HG02870 (cell line): Measurements from ENCODE around the gene EEF2.
"Not testable (repeated sequence)": the region's sequence is repeated elsewhere in the genome, so short reads cannot be mapped to it uniquely, and the experiment has no call there.

Experiments
- ATAC-seq: cut with Tn5 transposase; IDR thresholded peaks from one replicate; pipeline ENCODE4 v1.9.1; 2021; ENCODE audit warnings: mild to moderate bottlenecking, moderate library complexity; ENCODE audit not compliant: unreplicated experiment

EEF2 gene

DNA sequence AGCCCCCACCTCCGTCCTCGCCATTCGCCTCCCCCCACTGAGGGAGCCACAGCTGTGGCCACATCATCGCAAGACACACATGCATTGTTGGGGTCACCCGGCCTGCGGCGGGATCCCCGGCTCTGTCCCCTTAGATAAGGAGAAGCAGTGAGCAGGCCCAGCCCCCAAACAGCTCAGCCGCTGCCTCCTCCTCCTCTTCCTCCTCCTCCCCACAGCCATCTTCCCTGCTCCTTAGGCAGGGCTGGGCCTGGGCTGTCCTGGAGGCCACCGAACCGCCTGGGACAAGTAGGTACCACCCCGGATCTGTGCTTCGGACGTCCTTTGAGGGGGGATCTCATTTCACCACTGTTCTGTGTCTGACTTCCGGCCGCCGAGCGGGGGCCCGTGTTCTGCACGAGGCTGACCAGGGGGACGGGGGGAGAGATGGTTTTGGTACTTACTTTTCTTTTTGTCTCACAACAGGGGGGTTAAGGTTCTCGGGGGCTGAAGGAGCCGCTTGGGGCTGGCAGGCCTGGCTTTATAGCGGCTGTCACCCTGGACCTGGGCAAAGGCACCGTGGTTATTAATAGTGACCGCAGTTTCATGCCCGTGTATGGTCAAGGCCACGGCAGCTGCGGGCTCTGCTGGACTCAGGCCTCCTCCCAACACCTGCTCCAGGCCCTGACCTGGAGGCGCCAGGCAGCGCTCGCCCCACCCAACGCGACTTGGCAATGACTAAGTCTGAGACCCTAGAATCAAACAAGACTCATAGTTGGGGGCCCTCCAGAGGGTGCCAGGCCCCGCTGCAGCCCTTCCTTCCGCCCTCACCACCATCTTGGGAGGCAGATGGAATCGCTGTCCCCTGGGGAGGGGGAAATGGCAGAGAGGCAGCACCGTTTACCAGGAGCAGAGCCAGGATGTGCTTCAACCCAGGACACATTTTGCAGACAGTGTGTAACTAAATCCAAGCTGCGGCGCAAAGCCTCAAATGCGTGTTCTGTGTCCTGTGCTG, 34.1 kb downstream of the EEF2 start:
- no peak for ATAC-seq

DNA sequence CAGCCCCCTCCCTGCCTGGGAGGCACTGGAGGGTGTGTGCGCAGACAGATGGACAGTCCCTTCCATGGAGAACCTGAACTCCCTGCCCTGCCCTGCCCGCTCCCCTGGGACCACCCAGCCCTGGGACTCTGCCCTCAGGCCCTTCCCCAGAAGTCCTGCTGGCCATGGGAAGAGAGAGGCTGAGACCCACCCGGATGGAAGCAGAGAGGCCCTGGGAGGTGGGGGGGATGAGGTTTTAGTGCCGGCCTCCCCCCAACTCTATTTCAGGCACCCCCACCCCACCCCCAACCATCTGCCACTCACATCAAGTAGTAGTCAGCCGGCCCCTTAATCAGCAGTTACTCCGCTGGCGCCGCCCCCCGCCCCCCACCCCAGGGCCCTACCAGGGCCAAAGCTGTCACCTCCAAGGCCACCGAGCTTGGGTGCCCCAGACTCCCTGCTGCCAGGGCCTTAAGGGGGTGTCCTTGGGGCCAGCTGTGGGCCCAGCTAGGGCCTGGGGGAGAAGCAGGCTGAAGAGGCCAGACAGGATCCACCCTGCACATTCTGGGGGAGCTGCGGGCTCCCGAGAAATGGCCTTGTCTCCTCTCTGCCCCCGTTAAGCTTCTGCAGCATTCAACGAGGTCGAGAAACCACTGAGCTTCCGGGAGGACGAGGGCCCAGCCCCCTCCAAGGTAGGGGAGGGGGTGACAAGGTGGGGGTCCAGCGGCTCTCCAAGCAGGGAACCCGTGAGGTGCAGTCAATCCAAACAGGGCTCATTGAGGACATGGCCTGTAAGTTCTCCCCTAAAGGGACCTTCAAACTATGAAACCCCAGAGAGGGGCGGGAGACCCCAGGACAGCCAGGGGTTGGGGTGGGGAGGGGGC, 35.0 kb downstream of the EEF2 start:
- ATAC-seq: no peak

DNA sequence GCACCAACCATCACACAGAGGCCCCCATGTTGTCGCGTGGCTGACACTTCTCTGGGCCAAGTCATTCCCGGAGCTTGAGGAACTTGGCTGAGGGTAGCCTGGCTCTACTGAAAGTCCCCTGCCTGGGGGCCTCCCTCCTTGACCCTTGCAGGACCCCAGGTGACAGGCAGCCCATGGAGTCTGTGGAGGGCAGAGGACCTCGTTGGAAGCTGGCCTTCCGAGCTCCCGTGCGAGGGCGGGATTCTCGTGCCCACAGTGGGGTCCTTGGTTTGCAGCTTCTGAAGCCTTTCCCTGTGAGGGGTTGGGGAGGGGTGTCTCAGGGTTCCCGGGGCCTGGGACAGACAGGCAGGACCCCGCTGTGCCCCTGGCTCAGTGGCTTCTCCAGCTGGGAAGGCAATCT, 36.0 kb downstream of the EEF2 start:
- ATAC-seq: no peak

DNA sequence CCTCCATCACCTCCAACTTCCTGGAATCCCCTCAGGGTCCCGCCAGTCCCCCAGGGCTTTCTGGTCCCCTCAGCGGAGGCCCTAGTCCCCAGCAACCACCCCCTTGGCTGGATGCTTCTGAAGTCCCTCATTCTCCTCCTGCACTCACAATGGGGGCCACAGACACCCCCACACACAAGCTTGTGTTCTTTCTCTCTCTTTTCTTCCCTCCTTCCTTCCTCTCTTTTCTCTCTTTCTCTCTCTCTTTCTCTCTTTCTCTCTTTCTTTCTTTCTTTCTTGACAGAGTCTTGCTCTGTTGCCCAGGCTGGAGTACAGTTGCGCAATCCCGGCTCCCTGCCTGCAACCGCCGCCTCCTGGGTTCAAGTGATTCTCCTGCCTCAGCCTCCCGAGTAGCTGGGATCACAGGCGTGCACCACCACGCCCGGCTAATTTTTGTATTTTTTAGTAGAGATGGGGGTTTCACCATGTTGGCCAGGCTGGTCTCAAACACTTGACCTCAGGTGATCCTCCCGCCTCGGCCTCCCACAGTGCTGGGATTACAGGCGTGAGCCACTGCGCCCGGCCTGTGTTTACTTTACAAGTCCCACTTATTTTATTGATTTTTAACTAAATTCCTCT, 37.8 kb downstream of the EEF2 start:
- not testable (repeated sequence) for ATAC-seq

DNA sequence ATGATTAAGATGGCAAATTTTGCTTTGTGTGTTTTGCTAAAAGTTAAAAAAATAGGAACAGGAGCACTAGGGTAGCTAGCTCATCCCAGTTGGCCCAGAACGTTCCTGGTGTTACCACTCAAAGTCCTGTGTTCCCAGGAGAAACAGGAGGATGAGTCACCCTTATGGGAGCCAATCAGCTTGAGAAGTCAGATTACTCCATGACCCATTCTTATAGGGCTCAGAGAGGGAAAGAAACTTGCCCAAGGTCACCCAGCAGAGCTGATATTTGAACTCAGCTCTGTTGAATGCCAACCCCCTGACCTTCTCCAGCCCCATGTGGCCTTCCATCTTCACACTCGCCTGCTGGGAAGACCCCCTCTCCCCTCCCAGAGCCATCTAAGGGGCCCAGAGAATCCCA, 39.4 kb downstream of the EEF2 start:
- no peak for ATAC-seq

DNA sequence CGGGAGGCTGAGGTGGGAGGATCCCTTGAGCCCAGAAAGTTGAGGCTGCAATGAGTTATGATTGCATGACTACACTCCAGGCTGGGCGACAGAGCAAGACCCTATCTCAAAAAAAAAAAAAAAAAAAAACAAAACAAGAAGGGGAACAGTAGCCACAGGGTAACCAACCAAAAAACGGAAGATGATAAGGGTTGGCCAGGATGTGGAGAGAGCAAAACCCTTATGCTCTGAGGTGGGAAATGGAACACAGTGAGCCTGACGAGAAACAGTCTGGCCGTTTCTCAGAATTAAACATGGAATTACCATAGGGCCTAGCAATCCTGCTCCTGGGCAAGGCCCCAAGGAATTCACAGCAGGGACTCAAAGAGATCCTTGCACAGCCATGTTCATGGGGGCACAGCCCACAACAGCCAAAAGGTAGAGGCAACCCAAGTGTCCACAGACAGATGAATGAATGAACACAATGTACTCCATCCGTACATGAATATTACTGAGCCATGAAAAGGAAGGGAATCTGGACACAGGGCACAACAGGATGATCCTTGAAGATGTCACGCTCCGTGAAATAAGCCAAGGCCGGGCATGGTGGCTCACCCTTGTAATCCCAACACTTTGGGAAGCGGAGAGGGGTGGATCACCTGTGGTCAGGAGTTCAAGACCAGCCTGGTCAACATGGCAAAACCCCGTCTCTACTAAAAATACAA, 41.1 kb downstream of the EEF2 start:
- no peak for ATAC-seq

DNA sequence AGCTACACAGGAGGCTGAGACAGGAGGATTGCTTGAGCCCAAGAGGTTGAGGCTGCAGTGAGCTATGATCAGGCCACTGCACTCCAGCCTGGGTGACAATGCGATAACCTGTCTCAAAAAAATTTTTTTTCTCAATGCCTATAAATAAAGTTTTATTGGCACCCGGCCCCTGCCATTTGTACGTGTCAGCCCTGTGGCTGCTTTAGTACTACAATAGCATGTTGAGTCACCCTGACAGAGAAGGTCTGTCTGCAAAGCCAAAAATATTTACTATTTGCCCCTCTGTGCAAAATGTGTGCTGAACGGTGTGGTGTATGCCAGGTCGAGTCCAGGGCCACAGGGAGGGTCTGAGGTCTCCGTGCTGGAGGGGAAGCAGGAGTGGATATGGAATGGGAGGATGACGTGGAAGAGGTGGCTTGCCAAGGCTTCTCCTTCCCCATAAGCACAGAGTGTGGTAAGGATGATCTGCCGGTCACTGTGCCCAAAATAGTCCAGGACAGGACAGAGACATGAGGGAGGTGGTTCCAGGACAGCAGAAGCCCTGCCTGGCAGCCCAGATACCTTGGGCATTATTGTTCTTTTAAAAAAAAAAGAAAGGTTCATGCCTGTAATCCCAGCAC, 42.4 kb downstream of the EEF2 start:
- ATAC-seq: no peak

DNA sequence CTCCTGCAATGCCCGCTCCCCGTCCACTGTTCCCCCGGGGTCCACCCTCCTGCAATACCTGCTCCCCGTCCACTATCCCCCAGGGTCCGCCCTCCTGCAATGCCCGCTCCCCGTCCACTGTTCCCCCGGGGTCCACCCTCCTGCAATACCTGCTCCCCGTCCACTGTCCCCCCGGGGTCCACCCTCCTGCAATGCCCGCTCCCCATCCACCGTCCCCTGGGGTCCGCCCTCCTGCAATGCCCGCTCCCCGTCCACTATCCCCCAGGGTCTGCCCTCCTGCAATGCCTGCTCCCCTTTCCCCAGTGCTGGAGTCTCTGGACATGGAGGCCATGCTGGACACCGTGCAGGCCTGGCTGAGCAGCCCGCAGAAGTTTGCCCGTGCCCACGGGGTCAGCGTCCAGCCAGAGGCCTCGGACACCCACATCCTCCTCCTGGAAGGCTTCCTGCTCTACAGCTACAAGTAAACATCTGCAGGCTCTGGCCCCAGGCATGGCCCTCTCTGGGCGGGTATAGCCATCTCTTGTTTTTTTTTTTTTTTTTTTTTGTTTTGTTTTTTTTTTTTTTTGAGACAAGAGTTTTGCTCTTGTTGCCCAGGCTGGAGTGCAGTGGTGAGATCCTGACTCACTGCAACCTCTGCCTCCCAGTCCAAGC, 46.8 kb downstream of the EEF2 start:
- ATAC-seq: not testable (repeated sequence)

DNA sequence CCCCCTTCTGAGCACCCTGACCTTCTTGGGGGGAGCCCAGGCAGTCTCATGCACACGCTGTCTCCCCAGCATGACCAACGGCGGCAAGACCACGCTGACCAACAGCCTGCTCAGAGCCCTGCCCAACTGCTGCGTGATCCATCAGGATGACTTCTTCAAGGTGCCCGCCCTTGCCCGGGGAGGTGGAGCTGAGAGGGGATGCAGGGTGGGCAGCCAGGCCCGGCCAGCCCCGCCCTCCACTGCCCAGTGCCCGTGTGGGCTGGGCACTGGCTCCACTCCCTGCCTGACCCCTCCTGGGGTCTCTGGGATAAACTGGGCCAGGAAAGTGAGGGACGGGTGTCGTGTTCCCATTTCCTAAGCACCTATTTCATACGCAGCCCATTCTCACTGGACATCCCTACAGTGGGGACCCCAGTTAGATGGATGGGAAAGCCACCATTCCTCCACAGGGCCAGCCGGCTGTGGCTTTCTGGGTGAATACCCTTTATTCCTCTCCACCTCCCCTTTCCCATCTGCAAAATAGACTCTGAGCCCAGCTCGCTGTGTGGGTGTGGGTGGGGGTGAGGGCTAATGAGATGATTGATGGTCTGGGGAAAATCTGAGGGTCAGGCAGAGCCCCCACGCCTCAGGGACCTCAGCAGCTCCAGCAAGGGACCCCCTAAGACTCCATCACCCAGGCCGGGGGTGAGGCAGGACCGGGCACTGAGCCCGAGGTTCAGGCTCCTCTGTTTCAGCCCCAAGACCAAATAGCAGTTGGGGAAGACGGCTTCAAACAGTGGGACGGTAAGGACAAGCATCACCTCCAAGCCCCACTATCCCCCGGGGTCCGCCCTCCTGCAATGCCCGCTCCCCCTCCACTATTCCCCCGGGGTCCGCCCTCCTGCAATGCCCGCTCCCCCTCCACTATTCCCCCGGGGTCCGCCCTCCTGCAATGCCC, 48.5 kb downstream of the EEF2 start:
- no peak for ATAC-seq

DNA sequence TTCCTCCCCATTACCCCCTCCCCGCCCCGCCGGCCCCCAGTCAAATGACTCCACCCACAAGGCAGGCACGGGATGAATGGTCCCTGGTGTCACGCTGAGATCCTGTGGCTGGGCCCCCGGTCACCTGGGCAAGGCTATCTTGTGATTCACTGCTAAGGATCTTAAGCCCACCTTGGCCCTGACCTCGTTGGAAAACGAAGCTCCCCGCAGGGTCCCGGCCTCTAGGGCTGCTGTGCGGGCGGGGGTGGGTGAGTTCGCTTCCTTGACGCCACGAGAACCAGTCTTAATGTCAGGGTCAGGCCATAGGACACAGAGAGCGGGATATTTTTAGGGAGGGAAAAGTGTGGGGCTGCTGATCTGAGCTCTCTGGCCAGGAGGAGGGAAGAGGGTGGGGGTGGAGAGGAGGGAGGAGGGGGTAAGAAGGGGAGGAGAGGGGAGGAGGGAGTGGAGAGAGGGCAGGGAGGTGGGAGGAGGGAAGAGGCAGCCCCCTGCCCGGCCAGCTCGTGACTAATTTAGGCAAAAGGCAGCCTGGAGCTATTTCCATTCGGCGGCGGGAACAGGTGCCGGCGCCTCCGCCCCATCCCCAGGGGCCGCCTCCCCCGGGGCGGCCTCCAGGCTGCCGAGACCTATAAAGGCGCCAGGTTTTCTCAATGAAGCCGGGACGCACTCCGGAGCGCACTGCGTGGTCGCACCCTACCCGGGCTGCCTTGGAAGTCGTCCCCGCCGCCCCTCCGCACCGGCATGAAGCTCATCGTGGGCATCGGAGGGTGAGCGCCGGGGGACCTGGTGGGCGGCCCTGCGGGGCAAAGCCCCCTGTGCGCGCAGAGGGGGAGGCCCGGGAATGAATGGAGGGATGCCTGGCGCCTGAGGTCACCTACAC, 52.1 kb downstream of the EEF2 start, which contains the start of gene NMRK2:
NMRK2 (plus strand) TSS at position 139 of the 880 bp plus-strand sequence; CDS start at position 742, 603 bp downstream.
- ATAC-seq: no peak

DNA sequence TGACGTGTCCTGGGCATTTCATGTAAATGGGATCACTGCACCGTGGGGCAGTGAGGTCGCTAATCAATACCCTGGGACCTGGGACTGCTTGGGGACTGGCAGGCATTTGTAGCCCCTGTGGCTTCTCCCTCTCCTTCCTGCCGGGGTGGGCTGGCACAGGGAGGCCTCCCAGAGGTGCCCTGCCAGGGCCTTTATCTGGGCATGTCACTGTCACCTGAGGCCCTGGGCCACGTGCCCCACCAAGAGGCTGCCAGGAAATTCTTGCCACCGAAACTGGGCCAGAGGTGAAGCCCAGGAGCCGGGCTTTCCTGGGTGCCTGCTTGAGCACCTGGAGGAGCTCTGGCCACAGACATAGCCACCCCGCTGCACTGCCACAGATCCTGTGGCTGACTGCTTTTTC, 54.2 kb downstream of the EEF2 start:
- no peak for ATAC-seq
